Prostate gland (tissue), 2 donors: ENCODE results near the gene SPIC. TPM values are rescaled to one million over a fixed set of nuclear protein-coding genes. Genes with fewer than 3 reads are reported as not detected.
"Not testable (repeated sequence)": the region's sequence is repeated elsewhere in the genome, so short reads cannot be mapped to it uniquely, and the experiment has no call there.

Experiments
- DNase-seq: peaks from one replicate; pipeline ENCODE4 v3.0.0-alpha.2; 2019; ENCODE audit warnings: low spot score
- H3K27ac ChIP-seq, 2 donors: fragments of 200-600 bp; sonication (generic); 2 replicates each; pipeline ENCODE4 v1.5.1; 2017 to 2019
- H3K27me3 ChIP-seq: fragments of 200-600 bp; sonication (generic); replicated peaks from 2 replicates; pipeline ENCODE4 v1.5.1; 2019; ENCODE audit not compliant: insufficient read depth
- H3K36me3 ChIP-seq, 2 donors: fragments of 200-600 bp; sonication (generic); 1 replicate in 1 of 2; 2 replicates in 1 of 2; pipeline versions ENCODE4 v1.5.1 to v1.8.1; 2017 to 2019
- H3K4me1 ChIP-seq: fragments of 200-600 bp; sonication (generic); replicated peaks from 2 replicates; pipeline ENCODE4 v1.5.1; 2019
- H3K4me3 ChIP-seq, 2 donors: fragments of 200-600 bp; sonication (generic); 2 replicates each; pipeline ENCODE4 v1.5.1; 2017 to 2019
- H3K9me3 ChIP-seq: fragments of 200-600 bp; sonication (generic); 2 replicates; pipeline ENCODE4 v1.5.1; 2017
- CTCF ChIP-seq, 4 experiments: fragments of 200-600 bp in 2 of 4; fragments of 450-650 bp in 2 of 4; sonication (generic) in 2 of 4; IDR thresholded peaks; 1 replicate in 3 of 4; 2 replicates in 1 of 4; pipeline ENCODE4 v1.5.1; 2016 to 2019; ENCODE audit warnings: antibody characterized with exemption in 4 of 4, mild to moderate bottlenecking in 2 of 4, moderate library complexity in 2 of 4
- POLR2A ChIP-seq: fragments of 450-650 bp; IDR thresholded peaks from one replicate; pipeline ENCODE4 v1.6.1; 2016; ENCODE audit warnings: antibody characterized with exemption, mild to moderate bottlenecking
- POLR2AphosphoS5 ChIP-seq: sonication (generic); formaldehyde crosslinking; IDR thresholded peaks from one replicate; pipeline ENCODE4 v1.6.1; 2017; ENCODE audit warnings: antibody characterized with exemption
- WGBS: methylation state at CpG from one replicate; pipeline ENCODE4 v1.1.5; 2018; 5-methylcytosine and 5-hydroxymethylcytosine counted together
- intact Hi-C: fragments of 100-400 bp; cut with DNase I; formaldehyde crosslinking; loops from one replicate; pipeline ENCODE4 v1.14.2; 2022
- total RNA-seq, 2 donors: library from RNA; depleted of rRNA; stranded (reverse); fragments of >200 nt; gene quantifications; one replicate each; pipeline ENCODE4 v1.1.0, GENCODE V29; 2016

SPIC gene
- total RNA-seq, 2 donors from 2014 or later: not detected

DNA sequence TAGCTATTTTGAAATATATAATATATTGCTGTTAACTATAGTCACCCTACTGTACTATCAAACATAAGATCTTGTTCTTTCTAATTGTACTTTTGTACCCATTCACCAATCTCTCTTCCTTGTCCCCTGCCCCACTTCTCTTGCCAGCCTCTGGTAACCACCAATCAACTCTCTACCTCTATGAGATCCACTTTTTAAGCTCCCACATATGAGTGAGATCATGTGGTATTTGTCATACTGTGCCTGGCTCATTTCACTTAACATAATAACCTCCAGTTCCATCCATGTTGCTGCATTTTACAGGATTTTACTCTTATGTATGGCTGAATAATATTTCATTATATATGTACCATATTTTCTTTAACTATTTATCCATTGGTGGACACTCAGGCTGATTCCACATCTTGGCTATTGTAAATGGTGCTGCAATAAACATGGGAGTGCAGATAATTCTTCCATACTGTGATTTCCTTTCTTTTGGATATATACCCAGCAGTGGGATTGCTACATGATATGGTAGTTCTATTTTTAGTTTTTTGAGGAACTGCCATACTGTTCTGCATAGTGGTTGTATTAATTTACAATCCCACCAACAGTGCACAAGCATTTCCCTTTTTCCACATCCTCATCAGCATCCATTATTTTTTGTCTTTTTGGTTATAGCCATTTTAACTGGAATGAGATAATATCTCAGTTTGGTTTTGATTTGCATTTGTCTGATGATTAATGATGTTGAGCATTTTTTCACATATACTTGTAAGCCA, 33.5 kb upstream of the SPIC start:
- H3K4me1 ChIP-seq: no peaks in the 10 kb centered on the region
- H3K27ac ChIP-seq: no peak overlapping the region
- intact Hi-C loops: no loop called here
- no peaks in the 10 kb centered on the region for H3K27me3 ChIP-seq
- H3K4me3 ChIP-seq: no peak overlapping the region
- no peaks in the 10 kb centered on the region for H3K36me3 ChIP-seq
- no peak for DNase-seq
- H3K9me3 ChIP-seq: no peaks in the 10 kb centered on the region
- TF ChIP-seq POLR2AphosphoS5 (no peak), CTCF (IDR thresholded peaks at IDR 0.05) (no peak), POLR2A (no peak)

DNA sequence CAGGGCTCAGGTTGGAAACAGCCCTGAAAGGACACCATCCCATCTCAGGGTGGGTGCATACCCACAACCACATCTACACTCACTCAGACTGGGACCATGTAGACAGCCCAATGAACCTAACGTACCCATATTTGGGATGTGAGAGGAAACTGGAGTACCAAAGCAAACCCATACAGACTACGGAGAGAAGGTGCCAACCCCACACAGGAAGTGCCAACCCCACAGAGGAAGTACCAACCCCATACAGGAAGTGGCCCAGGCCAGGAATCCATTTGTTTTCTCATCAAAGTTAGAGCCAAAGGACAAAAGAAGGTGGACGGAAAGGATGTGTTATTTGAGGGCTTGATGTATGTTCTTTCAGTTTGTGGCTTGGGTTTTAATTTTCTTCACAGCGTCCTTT, 19.5 kb upstream of the SPIC start:
- no peak for TF ChIP-seq POLR2A
- no peak for TF ChIP-seq CTCF (IDR thresholded peaks at IDR 0.05)
- no peak for TF ChIP-seq POLR2AphosphoS5
- no peaks in the 10 kb centered on the region for H3K36me3 ChIP-seq
- H3K27me3 ChIP-seq: no peaks in the 10 kb centered on the region
- WGBS: 78% methylated on average over 4 of the region's 4 CpGs
- no peaks in the 10 kb centered on the region for H3K9me3 ChIP-seq
- no peak overlapping the region for H3K4me3 ChIP-seq
- no peak for DNase-seq
- H3K27ac ChIP-seq: no peak overlapping the region
- no peaks in the 10 kb centered on the region for H3K4me1 ChIP-seq
- intact Hi-C loops: no loop called here

- H3K4me3 ChIP-seq: no peak overlapping the region
- 7% methylated on average over 4 of the region's 4 CpGs for WGBS
- peak; percentile 38 for DNase-seq
- intact Hi-C loops: no loop called here
- no peaks in the 10 kb centered on the region for H3K27me3 ChIP-seq
- no peaks in the 10 kb centered on the region for H3K4me1 ChIP-seq
- TF ChIP-seq CTCF (IDR thresholded peaks at IDR 0.05) (no peak), POLR2AphosphoS5 (peak; percentile 63), POLR2A (no peak)
- no peaks in the 10 kb centered on the region for H3K36me3 ChIP-seq
- no peaks in the 10 kb centered on the region for H3K9me3 ChIP-seq
- H3K27ac ChIP-seq: peak overlapping the region; percentile 16 to 39
Observed at GRCh38 chr12:101459642-101460346, 15.3 kb upstream of the SPIC start.

DNA sequence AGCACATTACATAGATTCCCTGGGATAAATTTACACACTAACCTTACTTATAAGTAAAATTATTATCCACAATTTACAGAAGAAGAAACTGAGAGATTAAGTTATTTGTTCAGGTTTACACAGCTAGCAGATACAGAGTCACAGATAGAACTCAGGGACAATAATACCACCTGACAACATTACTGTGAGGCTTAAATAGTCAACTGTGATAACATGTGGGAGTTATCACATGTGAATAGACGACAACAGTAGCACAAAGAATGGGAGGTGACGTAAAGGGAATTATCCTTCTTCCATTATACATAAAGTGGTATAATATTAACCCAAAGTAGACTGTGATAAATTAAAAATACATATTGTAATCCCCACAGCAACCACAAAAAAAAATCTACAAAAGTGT, 6.2 kb upstream of the SPIC start:
- no peak overlapping the region for H3K27ac ChIP-seq
- H3K9me3 ChIP-seq: no peaks in the 10 kb centered on the region
- no peak overlapping the region for H3K4me3 ChIP-seq
- TF ChIP-seq CTCF (IDR thresholded peaks at IDR 0.05): no peak
- no peak for TF ChIP-seq POLR2A
- no peak for TF ChIP-seq POLR2AphosphoS5
- H3K4me1 ChIP-seq: no peaks in the 10 kb centered on the region
- WGBS: 60% methylated on average over 2 of the region's 2 CpGs
- intact Hi-C loops: no loop called here
- no peaks in the 10 kb centered on the region for H3K27me3 ChIP-seq
- no peaks in the 10 kb centered on the region for H3K36me3 ChIP-seq
- no peak for DNase-seq

DNA sequence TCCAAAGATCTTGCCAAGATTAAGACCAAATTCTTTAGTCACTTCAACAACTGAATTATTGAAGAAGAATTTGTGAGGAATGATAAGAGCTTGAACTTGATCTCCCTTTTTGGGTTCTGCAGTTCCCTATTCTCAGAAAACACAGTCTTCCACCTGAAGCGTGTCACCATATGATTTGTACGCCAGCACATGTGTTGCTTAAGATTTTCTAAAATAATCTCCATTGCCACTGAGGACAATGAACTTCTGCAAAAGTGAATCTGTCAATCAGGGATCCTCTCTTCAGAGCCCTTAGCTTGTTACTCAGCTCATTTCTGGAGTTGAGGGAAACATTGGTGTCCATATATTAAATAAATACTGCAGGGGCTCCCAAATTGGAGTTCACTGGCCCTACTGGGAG, 4.2 kb upstream of the SPIC start:
- H3K36me3 ChIP-seq: no peaks in the 10 kb centered on the region
- H3K27me3 ChIP-seq: no peaks in the 10 kb centered on the region
- no peak overlapping the region for H3K4me3 ChIP-seq
- intact Hi-C loops: no loop called here
- TF ChIP-seq CTCF (IDR thresholded peaks at IDR 0.05): no peak
- no peak overlapping the region for H3K27ac ChIP-seq
- H3K9me3 ChIP-seq: no peaks in the 10 kb centered on the region
- DNase-seq: no peak
- H3K4me1 ChIP-seq: no peaks in the 10 kb centered on the region
- 86% methylated on average over 2 of the region's 2 CpGs for WGBS

GRCh38 chr12:101471878-101472277, 3.3 kb upstream of the SPIC start:
- DNase-seq, H3K4me1 ChIP-seq, H3K27me3 ChIP-seq, H3K9me3 ChIP-seq, H3K4me3 ChIP-seq, intact Hi-C loops, H3K27ac ChIP-seq, H3K36me3 ChIP-seq: not testable (repeated sequence)
- WGBS: 96% methylated on average over 5 of the region's 5 CpGs
